HCT116 (cell line): ENCODE measurements around the gene CADPS2. TPM values are rescaled to one million over a fixed set of nuclear protein-coding genes. Genes with fewer than 3 reads are reported as not detected.

ENCODE experiments used
- ATAC-seq: fragments of 200-7000 bp; cut with Tn5 transposase; 2 replicates; pipeline ENCODE4 v1.9.1; 2020; ENCODE audit warnings: mild to moderate bottlenecking, moderate library complexity
- BruUV-seq: library from RNA; stranded (reverse); fragments of 400-500 nt; replicated peaks from 2 replicates; lab custom pipeline; 2021; lab: Mats Ljungman, UMichigan
- CTCF ChIA-PET: fragments of 300-600 bp; sonication (Branson Sonifier 250); formaldehyde crosslinking; loops from one replicate; lab custom pipeline; 2021; ENCODE audit warnings: antibody characterized with exemption; lab: Charles Lee
- POLR2A ChIA-PET: fragments of 300-600, 350-600 bp; sonication (Branson Sonifier 250); formaldehyde crosslinking; loops from one replicate; lab custom pipeline; 2021; ENCODE audit warnings: antibody characterized with exemption; lab: Charles Lee
- RAD21 ChIA-PET, 2 experiments: fragments of 300-600 bp; sonication (Branson Sonifier 250); formaldehyde crosslinking; loops; one replicate each; lab custom pipeline; 2023; ENCODE audit warnings: low total read pairs in 2 of 2; ENCODE audit not compliant: uncharacterized antibody in 2 of 2, unreplicated experiment in 2 of 2, low non-redundant PET in 1 of 2; lab: Charles Lee
- DNase-seq: peaks from one replicate; pipeline ENCODE4 v3.0.0-alpha.2; 2010; ENCODE audit warnings: low read depth, low spot score
- H2AFZ ChIP-seq: fragments of 200-600 bp; shearing (Covaris generic), sonication (generic); 2 replicates; pipeline ENCODE4 v1.6.1; 2017; ENCODE audit warnings: low read depth, mixed run types, mixed read lengths, antibody characterized with exemption, low read length; ENCODE audit not compliant: poor library complexity, severe bottlenecking
- H3K27ac ChIP-seq: 2 replicates; pipeline ENCODE4 v1.5.1; 2012; ENCODE audit warnings: low read depth, low read length
- H3K27me3 ChIP-seq: fragments of 200-600 bp; sonication (generic); 2 replicates; pipeline ENCODE4 v1.6.1; 2016; ENCODE audit warnings: mixed run types, low read length, mixed read lengths; ENCODE audit not compliant: insufficient read depth
- H3K36me3 ChIP-seq, 2 experiments: fragments of 200-500 bp in 1 of 2; fragments of 200-600 bp in 1 of 2; sonication (Bioruptor generic) in 1 of 2; sonication (generic) in 1 of 2; 2 replicates each; pipeline versions ENCODE4 v1.5.1 to v1.6.1; 2014 to 2016; ENCODE audit warnings: low read length in 2 of 2, inconsistent platforms in 1 of 2, mixed read lengths in 1 of 2, mixed run types in 1 of 2; ENCODE audit not compliant: insufficient read depth in 2 of 2, control insufficient read depth in 1 of 2
- H3K4me1 ChIP-seq, 2 experiments: fragments of 200-600 bp in 1 of 2; sonication (generic) in 1 of 2; 2 replicates each; pipeline versions ENCODE4 v1.5.1 to v1.6.1; 2012 to 2017; ENCODE audit warnings: low read length in 2 of 2, inconsistent platforms in 1 of 2, mild to moderate bottlenecking in 1 of 2, mixed read lengths in 1 of 2, mixed run types in 1 of 2, moderate library complexity in 1 of 2; ENCODE audit not compliant: insufficient read depth in 2 of 2, control insufficient read depth in 1 of 2
- H3K4me2 ChIP-seq: fragments of 200-600 bp; sonication (generic); 2 replicates; pipeline ENCODE4 v1.6.1; 2017; ENCODE audit warnings: mixed run types, low read length, mixed read lengths
- H3K4me3 ChIP-seq, 2 experiments: fragments of 200-600 bp in 1 of 2; sonication (generic) in 1 of 2; replicated peaks in 1 of 2; 2 replicates each; pipeline ENCODE4 v1.5.1; 2011 to 2016; ENCODE audit warnings: low read length in 2 of 2, control low read depth in 1 of 2, low read depth in 1 of 2, mild to moderate bottlenecking in 1 of 2, mixed read lengths in 1 of 2, mixed run types in 1 of 2
- H3K79me2 ChIP-seq: fragments of 200-600 bp; sonication (generic); 2 replicates; pipeline ENCODE4 v1.6.1; 2017; ENCODE audit warnings: mild to moderate bottlenecking, mixed run types, low read length, moderate library complexity, mixed read lengths; ENCODE audit not compliant: insufficient read depth
- H3K9ac ChIP-seq: fragments of 200-600 bp; sonication (generic); 2 replicates; pipeline ENCODE4 v1.6.1; 2016; ENCODE audit warnings: low read length, mixed read lengths
- H3K9me2 ChIP-seq: fragments of 200-600 bp; sonication (generic), shearing (Covaris generic); 2 replicates; pipeline ENCODE4 v1.6.1; 2017; ENCODE audit warnings: mixed run types, mild to moderate bottlenecking, moderate library complexity; ENCODE audit not compliant: insufficient read depth
- H3K9me3 ChIP-seq, 2 experiments: fragments of 200-500 bp in 1 of 2; fragments of 200-600 bp in 1 of 2; sonication (Bioruptor generic) in 1 of 2; sonication (generic) in 1 of 2; 2 replicates each; pipeline ENCODE4 v1.6.1; 2014 to 2017; ENCODE audit warnings: low read length in 2 of 2, mixed read lengths in 2 of 2, inconsistent platforms in 1 of 2, low read depth in 1 of 2, mild to moderate bottlenecking in 1 of 2, mixed run types in 1 of 2, moderate library complexity in 1 of 2; ENCODE audit not compliant: control insufficient read depth in 1 of 2, insufficient read depth in 1 of 2
- H4K20me1 ChIP-seq: fragments of 200-600 bp; sonication (generic), shearing (Covaris generic); 2 replicates; pipeline ENCODE4 v1.6.1; 2017; ENCODE audit warnings: mixed run types, mild to moderate bottlenecking, moderate library complexity; ENCODE audit not compliant: insufficient read depth
- CBX3 ChIP-seq: IDR thresholded peaks from 2 replicates; pipeline ENCODE4 v1.6.1; 2012; ENCODE audit warnings: low read depth
- CEBPB ChIP-seq: IDR thresholded peaks from 2 replicates; pipeline ENCODE4 v1.6.1; 2012; ENCODE audit warnings: low read depth
- EGR1 ChIP-seq: IDR thresholded peaks from 2 replicates; pipeline ENCODE4 v1.6.1; 2012; ENCODE audit warnings: low read depth
- EZH2phosphoT487 ChIP-seq: fragments of 200-600 bp; IDR thresholded peaks from 2 replicates; pipeline ENCODE4 v1.6.1; 2018; ENCODE audit warnings: antibody characterized with exemption, borderline replicate concordance
- JUND ChIP-seq: IDR thresholded peaks from 2 replicates; pipeline ENCODE4 v1.6.1; 2012
- POLR2A ChIP-seq: IDR thresholded peaks from 2 replicates; pipeline ENCODE4 v1.7.0; 2011; ENCODE audit warnings: borderline replicate concordance; ENCODE audit not compliant: insufficient read depth, insufficient read length; ENCODE audit errors: extremely low read depth
- POLR2AphosphoS5 ChIP-seq: IDR thresholded peaks from 2 replicates; pipeline ENCODE4 v1.6.1; 2011; ENCODE audit warnings: mild to moderate bottlenecking, low read depth, low read length, moderate library complexity
- RAD21 ChIP-seq: IDR thresholded peaks from 2 replicates; pipeline ENCODE4 v1.6.1; 2012; ENCODE audit warnings: low read depth, mild to moderate bottlenecking
- REST ChIP-seq: IDR thresholded peaks from 2 replicates; pipeline ENCODE4 v1.6.1; 2012; ENCODE audit warnings: low read depth
- SIN3A ChIP-seq: IDR thresholded peaks from 2 replicates; pipeline ENCODE4 v1.6.1; 2012; ENCODE audit warnings: low read depth
- SP1 ChIP-seq: IDR thresholded peaks from 2 replicates; pipeline ENCODE4 v1.6.1; 2012; ENCODE audit warnings: low read depth
- SRF ChIP-seq: IDR thresholded peaks from 2 replicates; pipeline ENCODE4 v1.6.1; 2012; ENCODE audit warnings: low read depth
- YY1 ChIP-seq: IDR thresholded peaks from 2 replicates; pipeline ENCODE4 v1.6.1; 2011; ENCODE audit warnings: low read length, low read depth, moderate library complexity, mild to moderate bottlenecking; ENCODE audit not compliant: insufficient replicate concordance; ENCODE audit errors: extremely low read depth
- ZFX ChIP-seq: fragments of 450-650 bp; IDR thresholded peaks from 2 replicates; pipeline ENCODE4 v1.6.1; 2017
- ZNF274 ChIP-seq: fragments of 200-500 bp; sonication (Bioruptor generic); IDR thresholded peaks from 2 replicates; pipeline ENCODE4 v1.6.1; 2014; ENCODE audit warnings: mild to moderate bottlenecking, low read depth, low read length, inconsistent platforms
- intact Hi-C: fragments of 100-400 bp; cut with micrococcal nuclease; formaldehyde crosslinking; loops from 2 replicates; pipeline ENCODE4 v1.10.0; 2022
- total RNA-seq: library from RNA; stranded (reverse); gene quantifications from one replicate; pipeline ENCODE4 v1.2.1, GENCODE V29; 2021; ENCODE audit not compliant: unreplicated experiment
- TF ChIP-seq, protein P1 (sequence below): IDR thresholded peaks from 2 replicates; pipeline ENCODE4 v1.6.1; 2012
- TF ChIP-seq, protein P2 (sequence below), 3 experiments: fragments of 200-600 bp in 1 of 3; sonication (generic) in 1 of 3; IDR thresholded peaks in 2 of 3; conservative IDR thresholded peaks in 1 of 3; 2 replicates each; pipeline ENCODE4 v1.5.1; 2012 to 2017; ENCODE audit warnings: low read depth in 2 of 3, low read length in 2 of 3, antibody characterized with exemption in 1 of 3, borderline replicate concordance in 1 of 3, control low read depth in 1 of 3, mild to moderate bottlenecking in 1 of 3, mixed read lengths in 1 of 3, mixed run types in 1 of 3, moderate library complexity in 1 of 3; ENCODE audit not compliant: insufficient read depth in 1 of 3

Gene CADPS2
- total RNA-seq, 1 experiment from 2014 or later: 7.5 TPM

DNA sequence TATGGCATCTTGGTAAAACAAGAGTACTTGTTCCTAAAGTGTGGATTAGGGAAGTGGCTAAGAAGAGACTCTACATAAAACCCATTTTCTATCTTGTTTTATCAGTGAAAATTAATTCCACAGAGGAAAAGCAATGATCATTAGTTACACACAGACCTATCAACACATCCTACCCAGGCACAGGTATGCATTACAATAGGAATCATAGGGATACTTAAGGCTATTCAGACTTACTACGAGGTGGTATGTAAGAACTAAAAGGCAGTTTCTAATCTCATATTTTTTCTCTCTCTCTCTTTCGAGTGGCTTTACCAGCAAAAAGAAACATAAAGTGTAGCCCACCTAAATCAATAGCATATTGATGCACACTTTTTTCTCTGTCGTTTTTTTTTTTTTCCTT is 415.4 kb downstream of the CADPS2 start:
- Histone ChIP-seq H3K36me3 (no peaks in the 10 kb centered on the region), H3K27ac (no peak overlapping the region), H3K27me3 (no peaks in the 10 kb centered on the region), H3K9ac (no peak overlapping the region), H2AFZ (no peak overlapping the region), H3K9me3 (no peaks in the 10 kb centered on the region), H3K4me3 (no peak overlapping the region), H3K9me2 (no peaks in the 10 kb centered on the region), H4K20me1 (no peaks in the 10 kb centered on the region), H3K79me2 (no peaks in the 10 kb centered on the region), H3K4me2 (no peak overlapping the region), H3K4me1 (no peaks in the 10 kb centered on the region)
- intact Hi-C loops: no loop called here
- BruUV-seq: no TSS peak
- ChIA-PET RAD21 (no interaction called here), CTCF (no interaction called here), POLR2A (no interaction called here)
- ATAC-seq: no peak
- TF ChIP-seq EGR1: no peak
- no peak for TF ChIP-seq YY1
- TF ChIP-seq, protein P1, sequence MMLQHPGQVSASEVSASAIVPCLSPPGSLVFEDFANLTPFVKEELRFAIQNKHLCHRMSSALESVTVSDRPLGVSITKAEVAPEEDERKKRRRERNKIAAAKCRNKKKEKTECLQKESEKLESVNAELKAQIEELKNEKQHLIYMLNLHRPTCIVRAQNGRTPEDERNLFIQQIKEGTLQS: no peak
- no peak for TF ChIP-seq CBX3
- no peak for DNase-seq

GRCh38 chr7:122468945-122469344 is 417.3 kb downstream of the CADPS2 start:
- Histone ChIP-seq H3K4me2 (no peak overlapping the region), H3K4me3 (no peak overlapping the region), H3K9ac (no peak overlapping the region), H3K79me2 (no peaks in the 10 kb centered on the region), H3K4me1 (no peaks in the 10 kb centered on the region), H3K36me3 (no peaks in the 10 kb centered on the region), H3K9me2 (no peaks in the 10 kb centered on the region), H3K27me3 (no peaks in the 10 kb centered on the region), H2AFZ (no peak overlapping the region), H3K27ac (no peak overlapping the region), H3K9me3 (no peaks in the 10 kb centered on the region), H4K20me1 (no peaks in the 10 kb centered on the region)
- POLR2A ChIA-PET: no interaction called here
- CTCF ChIA-PET: no interaction called here
- no peak for DNase-seq
- RAD21 ChIA-PET: no interaction called here
- no TSS peak for BruUV-seq
- ATAC-seq: no peak
- intact Hi-C loops: no loop called here
- TF ChIP-seq ZFX (no peak), EGR1 (no peak), SRF (no peak), POLR2A (no peak), CEBPB (no peak), SIN3A (no peak), ZNF274 (no peak), JUND (no peak), SP1 (no peak), REST (no peak), EZH2phosphoT487 (no peak), CBX3 (no peak), POLR2AphosphoS5 (no peak), RAD21 (no peak)
- TF ChIP-seq, protein P2, sequence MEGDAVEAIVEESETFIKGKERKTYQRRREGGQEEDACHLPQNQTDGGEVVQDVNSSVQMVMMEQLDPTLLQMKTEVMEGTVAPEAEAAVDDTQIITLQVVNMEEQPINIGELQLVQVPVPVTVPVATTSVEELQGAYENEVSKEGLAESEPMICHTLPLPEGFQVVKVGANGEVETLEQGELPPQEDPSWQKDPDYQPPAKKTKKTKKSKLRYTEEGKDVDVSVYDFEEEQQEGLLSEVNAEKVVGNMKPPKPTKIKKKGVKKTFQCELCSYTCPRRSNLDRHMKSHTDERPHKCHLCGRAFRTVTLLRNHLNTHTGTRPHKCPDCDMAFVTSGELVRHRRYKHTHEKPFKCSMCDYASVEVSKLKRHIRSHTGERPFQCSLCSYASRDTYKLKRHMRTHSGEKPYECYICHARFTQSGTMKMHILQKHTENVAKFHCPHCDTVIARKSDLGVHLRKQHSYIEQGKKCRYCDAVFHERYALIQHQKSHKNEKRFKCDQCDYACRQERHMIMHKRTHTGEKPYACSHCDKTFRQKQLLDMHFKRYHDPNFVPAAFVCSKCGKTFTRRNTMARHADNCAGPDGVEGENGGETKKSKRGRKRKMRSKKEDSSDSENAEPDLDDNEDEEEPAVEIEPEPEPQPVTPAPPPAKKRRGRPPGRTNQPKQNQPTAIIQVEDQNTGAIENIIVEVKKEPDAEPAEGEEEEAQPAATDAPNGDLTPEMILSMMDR (IDR thresholded peaks at IDR 0.05 in 2 of 3, conservative IDR thresholded peaks at IDR 0.05 in 1 of 3; ENCODE audit: borderline replicate concordance in 1 of 3, insufficient read depth in 1 of 3, low read depth in 2 of 3, low read length in 2 of 3): no peak
- TF ChIP-seq, protein P1: no peak
